GM19467 (cell line): ENCODE data around the gene RREB1.
A peak's percentile ranks its signal among the peaks of the same experiment; 100 is the strongest.

Source experiments
- ATAC-seq: cut with Tn5 transposase; IDR thresholded peaks from one replicate; pipeline ENCODE4 v1.9.1; 2021; ENCODE audit warnings: mild to moderate bottlenecking, moderate library complexity; ENCODE audit not compliant: unreplicated experiment

Gene RREB1

GRCh38 chr6:7100072-7100752 lies 7.5 kb upstream of the RREB1 start:
- peak; percentile 66 for ATAC-seq

GRCh38 chr6:7100753-7101081 lies 7.0 kb upstream of the RREB1 start:
- no peak for ATAC-seq

- ATAC-seq, result no peak
Measured at GRCh38 chr6:7101290-7101689, 6.5 kb upstream of the RREB1 start.

GRCh38 chr6:7104752-7105151 lies 3.0 kb upstream of the RREB1 start:
- no peak for ATAC-seq

- ATAC-seq, result no peak
Measured at GRCh38 chr6:7106215-7106751, 1.5 kb upstream of the RREB1 start.

- ATAC-seq, result peak; percentile 30
Measured at GRCh38 chr6:7106752-7107577, 796 bp upstream of the RREB1 start.

GRCh38 chr6:7108196-7108963 lies 619 bp downstream of the RREB1 start:
- ATAC-seq, result peak; percentile 5

- ATAC-seq, result no peak
Measured at GRCh38 chr6:7108964-7109836, 1.4 kb downstream of the RREB1 start.

GRCh38 chr6:7110092-7110792 lies 2.5 kb downstream of the RREB1 start:
- ATAC-seq, result no peak

GRCh38 chr6:7111095-7111690 lies 3.4 kb downstream of the RREB1 start:
- ATAC-seq, result no peak

- ATAC-seq, result no peak
Measured at GRCh38 chr6:7112171-7112570, 4.4 kb downstream of the RREB1 start.

- no peak for ATAC-seq
Measured at GRCh38 chr6:7112741-7113313, 5.1 kb downstream of the RREB1 start.

- no peak for ATAC-seq
Measured at GRCh38 chr6:7114744-7115458, 7.1 kb downstream of the RREB1 start.

- ATAC-seq, result no peak
Measured at GRCh38 chr6:7115543-7116231, 7.9 kb downstream of the RREB1 start.

GRCh38 chr6:7119272-7119801 lies 11.6 kb downstream of the RREB1 start:
- ATAC-seq, result no peak

GRCh38 chr6:7121700-7122241 lies 14.0 kb downstream of the RREB1 start:
- ATAC-seq, result no peak

- ATAC-seq, result no peak
Measured at GRCh38 chr6:7122684-7123083, 14.9 kb downstream of the RREB1 start.
